ENCODE data around the gene OGFOD2.
"Not testable (repeated sequence)": the region's sequence is repeated elsewhere in the genome, so short reads cannot be mapped to it uniquely, and the experiment has no call there.

OGFOD2 gene

DNA sequence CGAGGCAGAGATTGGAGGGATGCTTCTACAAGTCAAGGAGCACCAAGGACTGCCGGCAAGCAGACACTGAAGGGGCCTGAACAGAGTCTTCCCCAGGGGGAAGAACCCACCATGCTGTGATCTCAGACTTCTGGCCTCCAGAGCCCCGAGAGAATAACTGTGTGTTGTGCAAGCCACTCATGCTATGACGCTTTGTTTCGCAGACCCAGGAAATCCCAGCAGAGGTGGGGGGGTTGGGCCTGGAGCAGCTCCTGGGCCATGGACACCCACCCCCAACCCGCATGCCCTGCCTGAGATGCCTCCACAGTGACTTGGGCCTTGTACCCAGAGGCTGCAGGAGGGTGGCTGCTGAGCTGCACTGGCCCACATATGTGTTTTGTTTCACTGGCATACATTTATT lies 36.7 kb downstream of the OGFOD2 start:
- Histone ChIP-seq H3K4me3 (ENCODE audit: low read depth in 1 of 5, low read length in 5 of 5) (no peak overlapping the region), H3K4me1 (ENCODE audit: control insufficient read depth in 5 of 5, insufficient read depth in 5 of 5, low read length in 5 of 5) (peaks cover 0 to 4% (median 0%) of the 10 kb centered on the region in 5 donors), H3K27ac (ENCODE audit: low read depth, low read length) (no peak overlapping the region), H3K27me3 (ENCODE audit: control insufficient read depth in 5 of 5, insufficient read depth in 4 of 5, low read length in 5 of 5) (no peaks in the 10 kb centered on the region), H3K9me3 (ENCODE audit: control insufficient read depth in 5 of 5, low read length in 5 of 5) (no peaks in the 10 kb centered on the region), H3K36me3 (ENCODE audit: control insufficient read depth in 5 of 5, insufficient read depth in 5 of 5, low read length in 5 of 5) (peaks cover 0 to 63% (median 49%) of the 10 kb centered on the region in 5 donors), H3K9ac (ENCODE audit: low read length in 5 of 5) (no peak overlapping the region)

DNA sequence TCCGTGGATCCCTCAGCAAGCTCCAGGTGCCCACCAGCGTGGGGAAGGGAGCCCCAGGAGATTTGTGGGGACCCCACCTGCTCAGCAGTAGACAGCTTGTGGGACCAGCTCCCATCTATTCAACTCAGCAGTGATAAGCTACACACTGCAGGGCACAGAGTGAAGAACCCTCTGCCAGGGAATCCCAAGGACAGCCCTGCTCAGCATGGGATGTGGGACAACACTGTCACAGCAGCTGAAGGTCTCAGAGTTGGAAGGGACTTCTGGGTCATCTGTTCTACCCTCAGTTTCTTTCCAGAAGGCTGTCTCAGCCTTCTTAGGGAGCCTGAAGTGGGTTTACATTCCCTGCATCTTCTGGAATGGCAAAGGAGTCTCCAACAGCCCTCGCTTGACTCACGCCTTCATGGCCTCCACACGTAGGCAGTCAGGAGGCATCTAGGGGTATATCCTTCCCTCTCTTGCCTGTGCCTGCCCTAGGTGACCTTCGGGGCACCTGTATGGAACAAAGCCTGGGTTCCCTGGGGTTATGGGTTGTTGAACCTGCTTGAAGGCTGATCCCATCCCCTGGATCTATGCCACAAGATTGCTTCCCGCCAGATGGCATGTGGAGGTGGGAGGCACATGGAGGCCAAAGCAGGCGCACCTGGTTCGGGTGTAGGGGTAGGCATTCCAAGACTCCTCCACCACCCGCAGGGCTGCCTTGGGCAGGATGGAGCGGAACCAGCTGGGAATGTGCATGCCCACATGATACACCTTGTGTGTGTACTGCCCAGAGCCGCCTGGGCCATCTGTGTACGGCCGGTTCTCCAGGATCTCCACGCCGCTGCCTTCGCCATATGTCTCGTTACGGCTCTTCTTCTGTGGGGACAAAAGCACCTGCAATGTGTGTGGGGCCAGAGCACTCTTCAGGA lies 38.4 kb downstream of the OGFOD2 start:
- H3K27ac ChIP-seq (ENCODE audit: low read depth, low read length): no peak overlapping the region
- H3K9ac ChIP-seq (ENCODE audit: low read length in 5 of 5): no peak overlapping the region
- H3K27me3 ChIP-seq (ENCODE audit: control insufficient read depth in 5 of 5, insufficient read depth in 4 of 5, low read length in 5 of 5): no peaks in the 10 kb centered on the region
- no peaks in the 10 kb centered on the region for H3K9me3 ChIP-seq (ENCODE audit: control insufficient read depth in 5 of 5, low read length in 5 of 5)
- peaks cover 0 to 52% (median 36%) of the 10 kb centered on the region in 5 donors for H3K36me3 ChIP-seq (ENCODE audit: control insufficient read depth in 5 of 5, insufficient read depth in 5 of 5, low read length in 5 of 5)
- peaks cover 0 to 4% (median 0%) of the 10 kb centered on the region in 5 donors for H3K4me1 ChIP-seq (ENCODE audit: control insufficient read depth in 5 of 5, insufficient read depth in 5 of 5, low read length in 5 of 5)
- no peak overlapping the region for H3K4me3 ChIP-seq (ENCODE audit: low read depth in 1 of 5, low read length in 5 of 5)

DNA sequence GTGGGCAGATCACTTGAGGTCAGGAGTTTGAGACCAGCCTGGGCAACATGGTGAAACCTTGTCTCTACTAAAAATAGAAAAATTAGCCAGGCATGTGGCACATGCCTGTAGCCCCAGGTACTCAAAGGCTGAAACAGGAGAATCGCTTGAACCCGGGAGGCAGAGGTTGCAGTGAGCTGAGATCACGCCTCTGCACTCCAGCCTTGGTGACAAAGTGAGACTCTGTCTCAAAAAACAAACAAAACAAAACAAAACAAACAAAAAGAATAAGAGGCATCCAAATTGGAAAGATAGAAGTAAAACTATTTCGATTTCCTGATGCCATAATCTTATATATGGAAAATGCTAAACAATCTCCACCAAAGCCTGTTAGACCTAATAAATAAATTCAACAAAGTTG lies 39.4 kb downstream of the OGFOD2 start:
- not testable (repeated sequence) for H3K27ac ChIP-seq (ENCODE audit: low read depth, low read length); H3K27me3 ChIP-seq (ENCODE audit: control insufficient read depth in 5 of 5, insufficient read depth in 4 of 5, low read length in 5 of 5); H3K9ac ChIP-seq (ENCODE audit: low read length in 5 of 5); H3K4me3 ChIP-seq (ENCODE audit: low read depth in 1 of 5, low read length in 5 of 5); H3K9me3 ChIP-seq (ENCODE audit: control insufficient read depth in 5 of 5, low read length in 5 of 5); H3K4me1 ChIP-seq (ENCODE audit: control insufficient read depth in 5 of 5, insufficient read depth in 5 of 5, low read length in 5 of 5)
- peaks cover 0 to 42% (median 25%) of the 10 kb centered on the region in 5 donors for H3K36me3 ChIP-seq (ENCODE audit: control insufficient read depth in 5 of 5, insufficient read depth in 5 of 5, low read length in 5 of 5)

DNA sequence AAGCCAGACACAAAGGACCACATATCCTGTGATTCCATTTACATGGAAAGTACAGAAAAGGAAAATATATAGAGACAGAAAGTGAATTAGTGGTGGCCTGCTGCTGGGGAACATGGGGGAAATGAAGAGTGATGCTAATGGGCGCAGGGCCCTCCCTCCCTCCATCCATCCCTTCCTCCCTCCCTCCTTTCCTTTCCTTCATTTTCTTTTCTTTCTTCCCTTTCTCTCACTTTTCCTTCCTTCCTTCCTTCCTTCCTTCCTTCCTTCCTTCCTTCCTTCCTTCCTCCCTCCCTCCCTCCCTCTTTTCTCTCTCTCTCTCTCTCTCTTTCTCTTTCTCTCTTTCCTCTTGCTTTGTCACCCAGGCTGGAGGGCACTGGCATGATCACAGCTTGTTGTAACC lies 42.7 kb downstream of the OGFOD2 start:
- Histone ChIP-seq H3K4me1 (ENCODE audit: control insufficient read depth in 5 of 5, insufficient read depth in 5 of 5, low read length in 5 of 5) (no peaks in the 10 kb centered on the region), H3K36me3 (ENCODE audit: control insufficient read depth in 5 of 5, insufficient read depth in 5 of 5, low read length in 5 of 5) (peaks cover 0 to 11% (median 6%) of the 10 kb centered on the region in 5 donors), H3K27ac (ENCODE audit: low read depth, low read length) (no peak overlapping the region), H3K27me3 (ENCODE audit: control insufficient read depth in 5 of 5, insufficient read depth in 4 of 5, low read length in 5 of 5) (no peaks in the 10 kb centered on the region), H3K9me3 (ENCODE audit: control insufficient read depth in 5 of 5, low read length in 5 of 5) (no peaks in the 10 kb centered on the region), H3K9ac (ENCODE audit: low read length in 5 of 5) (no peak overlapping the region), H3K4me3 (ENCODE audit: low read depth in 1 of 5, low read length in 5 of 5) (no peak overlapping the region)

DNA sequence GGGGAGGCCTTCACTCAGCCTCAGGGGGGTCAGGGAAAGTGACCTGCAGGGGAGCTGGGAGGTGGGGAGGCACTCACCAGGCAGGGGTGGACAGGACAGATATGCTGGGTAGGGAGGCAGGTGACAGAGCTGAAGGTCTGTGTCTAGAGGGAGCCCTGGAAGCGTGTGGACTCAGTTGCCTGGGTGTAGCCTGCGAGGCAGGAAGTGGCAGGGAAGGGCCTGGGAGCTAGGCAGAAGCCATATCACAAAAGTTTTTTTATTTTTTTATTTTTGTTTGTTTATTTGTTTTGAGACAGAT lies 44.7 kb downstream of the OGFOD2 start:
- Histone ChIP-seq H3K4me1 (ENCODE audit: control insufficient read depth in 5 of 5, insufficient read depth in 5 of 5, low read length in 5 of 5) (no peaks in the 10 kb centered on the region), H3K9me3 (ENCODE audit: control insufficient read depth in 5 of 5, low read length in 5 of 5) (no peaks in the 10 kb centered on the region), H3K4me3 (ENCODE audit: low read depth in 1 of 5, low read length in 5 of 5) (no peak overlapping the region), H3K27ac (ENCODE audit: low read depth, low read length) (no peak overlapping the region), H3K36me3 (ENCODE audit: control insufficient read depth in 5 of 5, insufficient read depth in 5 of 5, low read length in 5 of 5) (peaks cover 0 to 3% (median 0%) of the 10 kb centered on the region in 5 donors), H3K9ac (ENCODE audit: low read length in 5 of 5) (no peak overlapping the region), H3K27me3 (ENCODE audit: control insufficient read depth in 5 of 5, insufficient read depth in 4 of 5, low read length in 5 of 5) (no peaks in the 10 kb centered on the region)

DNA sequence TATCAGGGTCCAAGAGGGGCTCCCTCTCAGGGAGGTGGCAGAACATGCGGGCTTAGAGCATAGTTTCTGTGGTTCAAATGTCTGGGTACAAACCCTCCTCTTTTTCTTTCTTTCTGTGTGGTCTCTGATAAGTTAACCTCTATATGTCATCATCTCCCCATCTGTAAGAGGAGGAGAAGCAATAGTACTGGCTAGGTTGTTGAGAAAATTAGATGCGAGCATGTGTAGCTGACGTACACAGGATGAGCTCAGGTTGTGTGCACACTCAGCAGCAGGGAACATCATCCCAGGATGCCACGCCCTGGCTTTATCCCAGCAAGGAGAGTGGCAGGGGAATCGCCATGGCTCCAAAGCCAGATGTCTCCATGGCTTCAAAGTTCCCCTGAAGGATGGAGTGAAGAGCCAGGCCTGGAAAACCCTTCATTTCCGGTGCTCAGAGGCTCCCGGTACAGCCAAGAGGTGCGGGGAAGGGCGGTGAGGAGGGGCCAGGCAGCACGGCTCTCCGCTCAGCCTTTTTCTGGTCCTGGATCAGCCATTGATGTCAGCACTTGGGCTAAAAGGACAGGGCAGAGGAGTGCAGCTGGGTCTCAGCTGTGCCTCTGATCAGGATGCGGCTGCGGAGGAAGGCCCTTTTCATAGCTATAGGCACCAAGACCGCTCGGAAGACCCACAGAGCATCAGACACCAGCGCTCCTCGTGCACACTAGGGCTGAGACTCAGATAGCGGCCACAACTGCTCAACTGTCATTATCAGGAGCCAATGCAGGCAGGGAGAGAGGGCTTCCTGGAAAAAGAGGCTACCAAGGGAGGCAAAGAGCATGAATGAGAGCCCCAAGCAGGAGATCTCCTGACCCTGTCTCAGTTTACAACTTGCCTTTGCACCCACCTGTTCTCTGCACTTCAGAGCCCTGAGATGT lies 46.9 kb downstream of the OGFOD2 start:
- Histone ChIP-seq H3K9ac (ENCODE audit: low read length in 5 of 5) (no peak overlapping the region), H3K9me3 (ENCODE audit: control insufficient read depth in 5 of 5, low read length in 5 of 5) (no peaks in the 10 kb centered on the region), H3K4me1 (ENCODE audit: control insufficient read depth in 5 of 5, insufficient read depth in 5 of 5, low read length in 5 of 5) (no peaks in the 10 kb centered on the region), H3K4me3 (ENCODE audit: low read depth in 1 of 5, low read length in 5 of 5) (no peak overlapping the region), H3K27me3 (ENCODE audit: control insufficient read depth in 5 of 5, insufficient read depth in 4 of 5, low read length in 5 of 5) (no peaks in the 10 kb centered on the region), H3K27ac (ENCODE audit: low read depth, low read length) (no peak overlapping the region), H3K36me3 (ENCODE audit: control insufficient read depth in 5 of 5, insufficient read depth in 5 of 5, low read length in 5 of 5) (peaks cover 0 to 11% (median 8%) of the 10 kb centered on the region in 5 donors)

DNA sequence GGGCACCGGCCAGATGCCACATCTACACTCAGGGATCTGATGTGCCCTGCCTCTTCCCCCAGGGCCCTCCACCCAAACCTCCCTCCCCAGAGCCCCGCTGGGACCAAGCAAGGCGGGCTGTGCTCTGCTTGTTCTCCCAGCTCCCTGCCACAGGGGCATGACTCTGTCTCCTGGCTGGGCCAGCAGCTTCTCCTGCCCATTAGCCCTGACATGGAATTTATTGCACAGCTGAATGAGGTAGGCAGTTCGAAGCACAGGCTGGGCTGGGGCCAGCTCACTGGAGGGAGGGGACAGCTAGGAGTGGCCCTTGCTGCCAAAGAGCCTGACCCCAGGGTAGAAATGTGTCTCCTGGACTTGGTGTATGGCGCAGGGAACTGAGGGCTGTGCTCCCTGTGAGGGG lies 47.8 kb downstream of the OGFOD2 start:
- Histone ChIP-seq H3K27me3 (ENCODE audit: control insufficient read depth in 5 of 5, insufficient read depth in 4 of 5, low read length in 5 of 5) (no peaks in the 10 kb centered on the region), H3K4me3 (ENCODE audit: low read depth in 1 of 5, low read length in 5 of 5) (no peak overlapping the region), H3K27ac (ENCODE audit: low read depth, low read length) (no peak overlapping the region), H3K36me3 (ENCODE audit: control insufficient read depth in 5 of 5, insufficient read depth in 5 of 5, low read length in 5 of 5) (peaks cover 0 to 19% (median 8%) of the 10 kb centered on the region in 5 donors), H3K9me3 (ENCODE audit: control insufficient read depth in 5 of 5, low read length in 5 of 5) (no peaks in the 10 kb centered on the region), H3K4me1 (ENCODE audit: control insufficient read depth in 5 of 5, insufficient read depth in 5 of 5, low read length in 5 of 5) (no peaks in the 10 kb centered on the region), H3K9ac (ENCODE audit: low read length in 5 of 5) (no peak overlapping the region)

DNA sequence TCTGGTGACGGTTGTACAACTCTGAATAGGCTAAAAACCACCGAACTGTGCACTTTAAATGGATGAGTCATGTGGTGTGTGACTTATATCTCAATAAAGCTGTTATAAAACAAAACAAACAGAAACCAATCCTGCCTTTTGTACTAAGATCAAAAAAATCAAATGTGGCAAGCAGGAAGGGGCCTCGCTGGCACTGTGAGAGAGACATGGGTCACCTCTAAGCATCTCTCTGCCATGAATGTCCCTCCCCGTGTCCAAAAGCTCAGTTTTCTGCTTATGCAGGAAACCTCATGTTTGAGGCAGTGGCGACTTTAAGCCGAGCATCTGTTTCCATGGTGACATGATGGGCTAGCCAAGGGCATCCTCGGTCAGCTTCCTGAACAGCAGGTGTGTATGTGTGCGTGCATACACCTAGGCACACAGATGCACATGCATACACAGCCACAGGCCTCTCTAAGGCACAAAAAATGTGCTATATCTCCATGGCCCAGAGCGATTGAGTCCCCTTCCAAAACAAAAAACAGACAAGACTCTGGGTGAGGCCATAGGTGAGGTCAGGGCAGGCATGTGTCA lies 49.9 kb downstream of the OGFOD2 start:
- no peaks in the 10 kb centered on the region for H3K4me1 ChIP-seq (ENCODE audit: control insufficient read depth in 5 of 5, insufficient read depth in 5 of 5, low read length in 5 of 5)
- H3K9me3 ChIP-seq (ENCODE audit: control insufficient read depth in 5 of 5, low read length in 5 of 5): no peaks in the 10 kb centered on the region
- H3K27ac ChIP-seq (ENCODE audit: low read depth, low read length): no peak overlapping the region
- H3K9ac ChIP-seq (ENCODE audit: low read length in 5 of 5): no peak overlapping the region
- H3K36me3 ChIP-seq (ENCODE audit: control insufficient read depth in 5 of 5, insufficient read depth in 5 of 5, low read length in 5 of 5): peaks cover 0 to 34% (median 13%) of the 10 kb centered on the region in 5 donors
- no peaks in the 10 kb centered on the region for H3K27me3 ChIP-seq (ENCODE audit: control insufficient read depth in 5 of 5, insufficient read depth in 4 of 5, low read length in 5 of 5)
- no peak overlapping the region for H3K4me3 ChIP-seq (ENCODE audit: low read depth in 1 of 5, low read length in 5 of 5)

DNA sequence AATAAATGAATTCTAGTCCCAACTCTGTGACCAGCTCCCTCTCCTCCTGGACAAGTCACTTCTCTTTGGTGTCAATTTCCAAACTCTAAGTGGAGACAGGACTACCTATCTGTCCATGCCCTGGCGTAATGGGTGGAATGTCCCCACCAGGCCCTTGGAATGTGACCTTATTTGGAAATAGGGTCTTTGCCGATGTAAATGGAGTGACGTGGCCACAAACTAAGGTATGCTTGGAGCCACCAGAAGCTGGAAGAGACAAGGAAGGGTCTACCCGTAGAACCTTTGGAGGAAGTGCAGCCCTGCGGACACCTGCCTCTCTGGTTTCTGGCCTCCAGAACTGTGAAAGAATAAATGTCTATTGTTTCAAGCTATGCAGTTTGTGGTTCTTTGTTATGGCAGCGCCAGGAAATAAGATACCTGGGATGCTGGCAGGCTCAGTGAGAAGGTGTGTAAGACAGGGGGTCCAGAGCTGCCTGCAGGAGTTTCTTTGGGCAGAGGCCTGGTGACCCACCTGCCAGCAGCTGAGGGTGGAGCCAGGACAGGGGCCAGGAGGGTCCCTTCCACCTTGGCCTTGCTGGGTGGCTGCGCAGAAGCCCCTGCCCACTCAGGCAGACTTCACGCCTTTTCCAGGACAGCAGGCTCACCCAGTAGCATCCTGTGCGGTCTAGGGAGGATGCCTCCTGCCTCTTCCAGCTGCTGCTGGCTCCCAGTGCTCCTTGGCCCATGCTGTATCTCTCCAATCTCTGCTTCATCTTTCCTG lies 51.2 kb downstream of the OGFOD2 start:
- H3K4me1 ChIP-seq (ENCODE audit: control insufficient read depth in 5 of 5, insufficient read depth in 5 of 5, low read length in 5 of 5): no peaks in the 10 kb centered on the region
- H3K4me3 ChIP-seq (ENCODE audit: low read depth in 1 of 5, low read length in 5 of 5): no peak overlapping the region
- H3K27me3 ChIP-seq (ENCODE audit: control insufficient read depth in 5 of 5, insufficient read depth in 4 of 5, low read length in 5 of 5): no peaks in the 10 kb centered on the region
- H3K9ac ChIP-seq (ENCODE audit: low read length in 5 of 5): no peak overlapping the region
- no peak overlapping the region for H3K27ac ChIP-seq (ENCODE audit: low read depth, low read length)
- H3K36me3 ChIP-seq (ENCODE audit: control insufficient read depth in 5 of 5, insufficient read depth in 5 of 5, low read length in 5 of 5): peaks cover 0 to 37% (median 17%) of the 10 kb centered on the region in 5 donors
- H3K9me3 ChIP-seq (ENCODE audit: control insufficient read depth in 5 of 5, low read length in 5 of 5): no peaks in the 10 kb centered on the region
